SH-SY5Y (cell line): ENCODE measurements around the gene CELSR1.

Experiments
- GATA2 ChIP-seq: IDR thresholded peaks from 2 replicates; pipeline ENCODE4 v1.6.1; 2011; ENCODE audit warnings: mild to moderate bottlenecking, low read depth, low read length
- GATA3 ChIP-seq: IDR thresholded peaks from 2 replicates; pipeline ENCODE4 v1.6.1; 2011; ENCODE audit warnings: low read depth, mild to moderate bottlenecking, low read length, moderate library complexity

DNA sequence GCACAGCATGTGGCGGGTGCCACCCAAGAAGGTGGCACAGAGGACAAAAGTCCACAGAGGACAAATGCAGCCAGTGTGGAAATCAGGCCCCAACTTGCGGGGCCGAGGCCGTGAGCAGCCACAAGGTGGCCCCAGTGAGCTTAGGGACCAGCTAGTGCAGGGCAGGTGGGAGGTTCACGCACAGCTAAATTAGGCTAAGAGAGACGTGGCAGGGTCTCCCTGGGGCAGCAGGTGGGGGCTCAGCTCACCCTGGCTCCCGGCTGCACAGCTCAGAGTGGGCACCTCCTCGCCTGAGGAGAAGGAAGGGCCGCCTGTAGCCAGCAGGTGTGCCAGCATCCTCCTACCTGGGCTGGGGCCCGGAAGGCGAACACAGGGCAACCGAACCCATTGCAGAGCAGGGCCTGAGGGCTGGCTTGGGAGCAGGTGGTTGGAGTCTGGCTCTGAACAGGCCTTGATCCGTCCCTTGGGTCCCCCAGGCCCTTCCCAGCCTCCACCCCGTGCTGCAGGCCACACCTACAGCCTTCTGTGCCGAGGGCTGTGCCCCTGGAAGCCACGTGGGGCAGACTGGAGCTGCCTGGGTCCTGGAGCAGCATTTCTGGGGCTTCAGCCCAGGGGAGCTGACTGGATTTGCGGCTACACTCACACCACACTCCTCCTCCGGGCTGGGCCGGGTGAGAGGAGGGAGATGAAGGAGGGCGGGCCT is 26.1 kb upstream of the CELSR1 start:
- no peak for TF ChIP-seq GATA2
- no peak for TF ChIP-seq GATA3
